Smooth muscle cell (in vitro differentiated cells): ENCODE results near the gene BCDIN3D. TPM values are rescaled to one million over a fixed set of nuclear protein-coding genes. Genes with fewer than 3 reads are reported as not detected.

Source experiments
- DNase-seq: peaks from one replicate; lab custom pipeline; 2025; ENCODE audit not compliant: unreplicated experiment; lab: John Stamatoyannopoulos, UW
- H2AFZ ChIP-seq: fragments of 200-600 bp; sonication (generic); 2 replicates; pipeline ENCODE4 v1.6.0; 2016; ENCODE audit warnings: antibody characterized with exemption, low read depth, mild to moderate bottlenecking
- H3F3A ChIP-seq: fragments of 200-600 bp; sonication (generic); 2 replicates; pipeline ENCODE4 v1.6.0; 2017; ENCODE audit warnings: antibody characterized with exemption, low read depth
- H3K27ac ChIP-seq: fragments of 200-600 bp; sonication (generic); 2 replicates; pipeline ENCODE4 v1.5.1; 2016; ENCODE audit warnings: low read depth, mild to moderate bottlenecking
- H3K27me3 ChIP-seq: fragments of 200-600 bp; sonication (generic); 2 replicates; pipeline ENCODE4 v1.6.1; 2016; ENCODE audit warnings: low read depth, mild to moderate bottlenecking
- H3K36me3 ChIP-seq: fragments of 200-600 bp; sonication (generic); 2 replicates; pipeline ENCODE4 v1.5.1; 2016; ENCODE audit warnings: low read depth
- H3K4me1 ChIP-seq: fragments of 200-600 bp; sonication (generic); 2 replicates; pipeline ENCODE4 v1.5.1; 2016; ENCODE audit warnings: low read depth
- H3K4me2 ChIP-seq: fragments of 200-600 bp; sonication (generic); 2 replicates; pipeline ENCODE4 v1.6.0; 2016; ENCODE audit warnings: mild to moderate bottlenecking
- H3K4me3 ChIP-seq: fragments of 200-600 bp; sonication (generic); 2 replicates; pipeline ENCODE4 v1.5.1; 2016; ENCODE audit warnings: mild to moderate bottlenecking
- H3K79me2 ChIP-seq: fragments of 200-600 bp; sonication (generic); 2 replicates; pipeline ENCODE4 v1.6.0; 2016; ENCODE audit warnings: low read depth, mild to moderate bottlenecking
- H3K9ac ChIP-seq: fragments of 200-600 bp; sonication (generic); 2 replicates; pipeline ENCODE4 v1.6.0; 2016; ENCODE audit warnings: low read depth
- H3K9me3 ChIP-seq: fragments of 200-600 bp; sonication (generic); replicated peaks from 2 replicates; pipeline ENCODE4 v1.5.1; 2016; ENCODE audit warnings: low read depth
- H4K20me1 ChIP-seq: fragments of 200-600 bp; sonication (generic); 2 replicates; pipeline ENCODE4 v1.6.0; 2016; ENCODE audit warnings: low read depth
- WGBS: methylation state at CpG from one replicate; pipeline ENCODE4 v1.1.7; 2016; ENCODE audit warnings: low lambda C conversion rate; 5-methylcytosine and 5-hydroxymethylcytosine counted together
- polyA plus RNA-seq: library from polyadenylated mRNA; unstranded; fragments of >200 nt; fragmentation: Nextera tagmentation; extraction: Ambion mirVana; gene quantifications from 2 replicates; pipeline ENCODE4 v1.2.1, GENCODE V29; 2016
- total RNA-seq: library from RNA; depleted of rRNA; stranded (reverse); fragments of >200 nt; gene quantifications from 2 replicates; pipeline ENCODE4 v1.2.3, GENCODE V29; 2014
- TF ChIP-seq, protein P1 (sequence below): fragments of 200-600 bp; sonication (generic); IDR thresholded peaks from 2 replicates; pipeline ENCODE4 v1.5.1; 2017; ENCODE audit warnings: borderline replicate concordance, mild to moderate bottlenecking, antibody characterized with exemption; ENCODE audit not compliant: insufficient read depth, poor library complexity, severe bottlenecking

Gene BCDIN3D
- total and polyA plus RNA-seq, 2 experiments from 2014 or later: 2.9 to 3.4 TPM

DNA sequence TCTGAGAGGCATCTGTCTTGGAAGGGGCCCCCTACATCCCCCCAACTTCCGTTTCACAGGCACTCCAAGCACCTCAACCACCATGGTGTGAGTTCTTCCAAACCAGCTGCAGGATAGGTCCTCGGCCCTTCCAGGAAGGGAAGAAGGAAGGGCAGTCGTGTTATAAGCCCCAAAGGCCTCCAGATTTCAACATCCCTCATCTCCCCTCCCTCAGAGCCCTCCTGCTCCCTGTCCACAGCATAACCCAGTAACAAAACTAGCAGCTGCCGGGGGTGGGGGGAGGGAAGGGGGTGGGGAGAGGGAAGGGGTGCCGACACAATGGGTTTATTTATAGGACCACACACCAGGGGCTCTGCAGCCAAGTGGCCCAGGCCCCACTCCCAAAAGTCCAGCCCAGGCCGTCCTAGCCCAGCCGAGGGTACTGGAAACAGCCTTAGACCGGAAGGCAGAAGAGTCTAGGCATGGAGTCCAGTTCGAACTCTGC is 33.0 kb downstream of the BCDIN3D start:
- TF ChIP-seq, protein P1, sequence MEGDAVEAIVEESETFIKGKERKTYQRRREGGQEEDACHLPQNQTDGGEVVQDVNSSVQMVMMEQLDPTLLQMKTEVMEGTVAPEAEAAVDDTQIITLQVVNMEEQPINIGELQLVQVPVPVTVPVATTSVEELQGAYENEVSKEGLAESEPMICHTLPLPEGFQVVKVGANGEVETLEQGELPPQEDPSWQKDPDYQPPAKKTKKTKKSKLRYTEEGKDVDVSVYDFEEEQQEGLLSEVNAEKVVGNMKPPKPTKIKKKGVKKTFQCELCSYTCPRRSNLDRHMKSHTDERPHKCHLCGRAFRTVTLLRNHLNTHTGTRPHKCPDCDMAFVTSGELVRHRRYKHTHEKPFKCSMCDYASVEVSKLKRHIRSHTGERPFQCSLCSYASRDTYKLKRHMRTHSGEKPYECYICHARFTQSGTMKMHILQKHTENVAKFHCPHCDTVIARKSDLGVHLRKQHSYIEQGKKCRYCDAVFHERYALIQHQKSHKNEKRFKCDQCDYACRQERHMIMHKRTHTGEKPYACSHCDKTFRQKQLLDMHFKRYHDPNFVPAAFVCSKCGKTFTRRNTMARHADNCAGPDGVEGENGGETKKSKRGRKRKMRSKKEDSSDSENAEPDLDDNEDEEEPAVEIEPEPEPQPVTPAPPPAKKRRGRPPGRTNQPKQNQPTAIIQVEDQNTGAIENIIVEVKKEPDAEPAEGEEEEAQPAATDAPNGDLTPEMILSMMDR: no peak
- H3K9ac ChIP-seq: peak overlapping the region; percentile 70
- H3K27me3 ChIP-seq: no peaks in the 10 kb centered on the region
- peaks cover 37% of the 10 kb centered on the region for H3K4me1 ChIP-seq
- H3K4me3 ChIP-seq: no peak overlapping the region
- no peak overlapping the region for H2AFZ ChIP-seq
- peak overlapping the region; percentile 86 for H3K27ac ChIP-seq
- no peaks in the 10 kb centered on the region for H3K36me3 ChIP-seq
- peaks cover 8% of the 10 kb centered on the region for H3F3A ChIP-seq
- H3K4me2 ChIP-seq: peak overlapping the region; percentile 59
- H4K20me1 ChIP-seq: no peaks in the 10 kb centered on the region
- 48% methylated on average over 8 of the region's 9 CpGs for WGBS
- H3K9me3 ChIP-seq: no peaks in the 10 kb centered on the region
- no peak for DNase-seq
- H3K79me2 ChIP-seq: peaks cover 24% of the 10 kb centered on the region

DNA sequence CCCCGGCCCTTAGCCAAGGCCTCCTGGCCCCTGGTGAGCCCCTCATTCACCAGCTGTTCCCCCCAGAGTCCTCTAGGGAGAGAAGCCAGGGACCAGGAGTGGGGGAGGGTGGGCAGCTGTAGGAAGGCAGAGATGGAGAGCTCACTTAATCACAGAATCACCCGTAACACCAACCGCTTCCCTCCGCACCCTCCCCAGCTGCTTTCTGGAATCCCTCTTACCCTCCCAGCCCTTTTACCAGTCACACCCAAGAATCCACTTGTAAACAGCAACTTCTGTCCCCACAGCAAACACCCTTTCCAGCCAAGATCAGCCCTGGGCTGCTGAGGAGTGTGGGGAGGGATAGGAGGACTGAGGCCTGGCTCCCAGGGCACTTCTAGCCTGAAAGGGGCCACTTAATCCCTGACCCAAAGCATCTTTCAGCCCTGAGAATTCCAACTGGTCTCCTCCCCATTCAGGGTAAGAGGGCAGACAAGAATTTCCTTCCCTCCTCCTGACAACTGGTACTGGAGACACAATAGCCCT is 33.5 kb downstream of the BCDIN3D start:
- no peak overlapping the region for H3K4me3 ChIP-seq
- 16% methylated on average over 4 of the region's 4 CpGs for WGBS
- H3K27ac ChIP-seq: peak overlapping the region; percentile 86
- H4K20me1 ChIP-seq: no peaks in the 10 kb centered on the region
- H3K9me3 ChIP-seq: no peaks in the 10 kb centered on the region
- H3K4me2 ChIP-seq: peak overlapping the region; percentile 59
- no peak for DNase-seq
- no peaks in the 10 kb centered on the region for H3K27me3 ChIP-seq
- H3K36me3 ChIP-seq: no peaks in the 10 kb centered on the region
- H2AFZ ChIP-seq: no peak overlapping the region
- peaks cover 37% of the 10 kb centered on the region for H3K4me1 ChIP-seq
- H3K9ac ChIP-seq: peak overlapping the region; percentile 70
- H3F3A ChIP-seq: peaks cover 8% of the 10 kb centered on the region
- H3K79me2 ChIP-seq: peaks cover 24% of the 10 kb centered on the region
- TF ChIP-seq, protein P1: no peak

DNA sequence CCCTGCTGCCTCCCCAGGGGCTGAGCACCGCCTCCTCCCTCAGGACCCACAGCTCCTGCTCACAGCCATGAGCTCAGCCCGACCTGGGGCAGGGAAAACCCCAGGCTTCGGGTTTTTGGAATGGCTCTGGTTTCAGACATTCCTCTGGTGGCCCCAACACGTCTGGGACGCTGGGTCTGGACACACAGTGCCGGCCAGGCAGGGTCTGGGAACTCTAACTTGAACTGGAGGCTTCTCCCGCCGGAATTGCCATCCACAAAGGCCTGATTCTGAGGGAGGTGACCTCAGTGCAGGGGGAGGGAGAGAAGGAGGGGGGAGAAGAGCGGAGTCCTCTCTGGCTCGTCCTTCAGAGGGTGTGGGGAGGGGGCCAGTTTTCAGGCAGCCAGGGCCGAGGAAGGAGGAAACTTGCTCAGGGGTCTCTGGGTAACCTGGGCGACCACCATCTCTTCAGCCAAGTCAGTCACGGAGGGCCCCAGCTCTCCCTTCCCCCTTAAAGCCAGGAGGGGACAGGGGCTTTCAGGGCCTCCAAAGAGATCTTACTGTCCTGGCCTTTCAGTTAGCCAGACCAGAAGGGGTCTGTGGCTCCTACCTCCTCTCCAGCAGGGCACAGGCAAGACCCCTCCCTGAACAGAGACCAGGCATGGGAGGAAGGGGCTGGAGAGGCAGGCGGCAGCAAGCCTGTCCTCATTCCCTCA is 34.1 kb downstream of the BCDIN3D start:
- Histone ChIP-seq H3K4me3 (no peak overlapping the region), H3K9ac (peak overlapping the region; percentile 70), H3K9me3 (no peaks in the 10 kb centered on the region), H4K20me1 (no peaks in the 10 kb centered on the region), H3K27ac (peak overlapping the region; percentile 86), H3K4me1 (peaks cover 37% of the 10 kb centered on the region), H2AFZ (no peak overlapping the region), H3K4me2 (peak overlapping the region; percentile 59), H3K27me3 (no peaks in the 10 kb centered on the region), H3F3A (peaks cover 8% of the 10 kb centered on the region), H3K36me3 (no peaks in the 10 kb centered on the region), H3K79me2 (peaks cover 24% of the 10 kb centered on the region)
- no peak for DNase-seq
- 24% methylated on average over 12 of the region's 14 CpGs for WGBS
- TF ChIP-seq, protein P1: no peak
